G401.6 (cell line): ENCODE results near the gene RAMP3.
"Not testable (repeated sequence)": the region's sequence is repeated elsewhere in the genome, so short reads cannot be mapped to it uniquely, and the experiment has no call there.

Experiments used
- FAIRE-seq: peaks from 2 replicates; lab custom pipeline; 2012; peaks lifted over from hg19 to GRCh38; lab: Jason Lieb, UNC

The RAMP3 gene

GRCh38 chr7:45132708-45133320, 24.8 kb upstream of the RAMP3 start:
- FAIRE-seq: no peak

- FAIRE-seq: no peak
Measured at GRCh38 chr7:45133352-45133751, 24.2 kb upstream of the RAMP3 start.

- FAIRE-seq: no peak
Measured at GRCh38 chr7:45133877-45134276, 23.7 kb upstream of the RAMP3 start.

GRCh38 chr7:45136106-45137060, 21.2 kb upstream of the RAMP3 start:
- FAIRE-seq: peak; percentile 67

GRCh38 chr7:45138433-45139267, 18.9 kb upstream of the RAMP3 start:
- no peak for FAIRE-seq

- FAIRE-seq: no peak
Measured at GRCh38 chr7:45140827-45141226, 16.8 kb upstream of the RAMP3 start.

- no peak for FAIRE-seq
Measured at GRCh38 chr7:45143616-45144015, 14.0 kb upstream of the RAMP3 start.

- no peak for FAIRE-seq
Measured at GRCh38 chr7:45145881-45146280, 11.7 kb upstream of the RAMP3 start.

GRCh38 chr7:45146531-45147379, 10.8 kb upstream of the RAMP3 start:
- FAIRE-seq: no peak

- FAIRE-seq: no peak
Measured at GRCh38 chr7:45147858-45148652, 9.5 kb upstream of the RAMP3 start.

GRCh38 chr7:45148653-45148973, 9.0 kb upstream of the RAMP3 start:
- no peak for FAIRE-seq

GRCh38 chr7:45149606-45150005, 8.0 kb upstream of the RAMP3 start:
- no peak for FAIRE-seq

- FAIRE-seq: no peak
Measured at GRCh38 chr7:45150199-45150598, 7.4 kb upstream of the RAMP3 start.

- FAIRE-seq: no peak
Measured at GRCh38 chr7:45151131-45151684, 6.4 kb upstream of the RAMP3 start.

- FAIRE-seq: no peak
Measured at GRCh38 chr7:45151967-45152366, 5.6 kb upstream of the RAMP3 start.

GRCh38 chr7:45153233-45153632, 4.4 kb upstream of the RAMP3 start:
- no peak for FAIRE-seq

GRCh38 chr7:45153861-45154260, 3.7 kb upstream of the RAMP3 start:
- not testable (repeated sequence) for FAIRE-seq

- FAIRE-seq: no peak
Measured at GRCh38 chr7:45155357-45155900, 2.2 kb upstream of the RAMP3 start.

GRCh38 chr7:45155941-45156340, 1.6 kb upstream of the RAMP3 start:
- FAIRE-seq: no peak

GRCh38 chr7:45156516-45157272, 897 bp upstream of the RAMP3 start:
- FAIRE-seq: no peak
